MM.1S (cell line): ENCODE measurements around the gene TP53I13.

Experiments used
- DNase-seq: peaks from one replicate; pipeline ENCODE4 v3.0.0-alpha.2; 2015
- H2AFZ ChIP-seq: fragments of 300-600 bp; sonication (generic); 2 replicates; pipeline ENCODE4 v1.6.0; 2016; ENCODE audit warnings: antibody characterized with exemption, low read length
- H3F3A ChIP-seq: fragments of 300-600 bp; sonication (generic); 2 replicates; pipeline ENCODE4 v1.6.1; 2016; ENCODE audit warnings: mild to moderate bottlenecking, antibody characterized with exemption, low read length, moderate library complexity, mixed read lengths; ENCODE audit not compliant: insufficient read depth
- H3K27ac ChIP-seq: fragments of 300-600 bp; sonication (generic); 2 replicates; pipeline ENCODE4 v1.5.1; 2016; ENCODE audit warnings: mild to moderate bottlenecking, low read length
- H3K27me3 ChIP-seq: fragments of 300-600 bp; sonication (generic); replicated peaks from 2 replicates; pipeline ENCODE4 v1.6.0; 2016; ENCODE audit warnings: low read length; ENCODE audit not compliant: insufficient read depth
- H3K36me3 ChIP-seq: fragments of 300-600 bp; sonication (generic); replicated peaks from 2 replicates; pipeline ENCODE4 v1.6.1; 2016; ENCODE audit warnings: mild to moderate bottlenecking, low read length, mixed read lengths; ENCODE audit not compliant: insufficient read depth
- H3K4me1 ChIP-seq: fragments of 300-600 bp; sonication (generic); 2 replicates; pipeline ENCODE4 v1.6.1; 2016; ENCODE audit warnings: low read length, mixed read lengths
- H3K4me2 ChIP-seq: fragments of 300-600 bp; sonication (generic); 2 replicates; pipeline ENCODE4 v1.6.0; 2016; ENCODE audit warnings: low read depth, low read length
- H3K4me3 ChIP-seq: fragments of 300-600 bp; sonication (generic); 2 replicates; pipeline ENCODE4 v1.5.1; 2016; ENCODE audit warnings: low read length, mixed read lengths
- H3K79me2 ChIP-seq: fragments of 300-600 bp; sonication (generic); 2 replicates; pipeline ENCODE4 v1.6.1; 2016; ENCODE audit warnings: mixed run types, low read length, mixed read lengths
- H3K9ac ChIP-seq: fragments of 300-600 bp; sonication (generic); 2 replicates; pipeline ENCODE4 v1.6.1; 2016; ENCODE audit warnings: low read length, mixed read lengths
- H3K9me2 ChIP-seq: fragments of 300-600 bp; sonication (generic); replicated peaks from 2 replicates; pipeline ENCODE4 v1.6.1; 2016; ENCODE audit warnings: mild to moderate bottlenecking, low read length, mixed read lengths; ENCODE audit not compliant: insufficient read depth
- H3K9me3 ChIP-seq: fragments of 300-600 bp; sonication (generic); replicated peaks from 2 replicates; pipeline ENCODE4 v1.6.1; 2016; ENCODE audit warnings: mild to moderate bottlenecking, low read length, mixed read lengths; ENCODE audit not compliant: insufficient read depth
- H4K20me1 ChIP-seq: fragments of 300-600 bp; sonication (generic); 2 replicates; pipeline ENCODE4 v1.6.1; 2016; ENCODE audit warnings: mild to moderate bottlenecking, low read length, moderate library complexity, mixed read lengths; ENCODE audit not compliant: insufficient read depth
- EZH2 ChIP-seq: fragments of 300-600 bp; sonication (generic); optimal IDR thresholded peaks from 2 replicates; pipeline ENCODE3; 2017; ENCODE audit warnings: low read depth, mild to moderate bottlenecking, antibody characterized with exemption, low read length, mixed read lengths
- EZH2phosphoT487 ChIP-seq: fragments of 300-600 bp; sonication (generic); IDR thresholded peaks from 2 replicates; pipeline ENCODE4 v1.6.1; 2018; ENCODE audit warnings: antibody characterized with exemption, low read length
- TF ChIP-seq, protein P1 (sequence below): fragments of 300-600 bp; sonication (generic); IDR thresholded peaks from 2 replicates; pipeline ENCODE4 v1.5.1; 2016; ENCODE audit warnings: antibody characterized with exemption, low read length, mixed read lengths

The TP53I13 gene

DNA sequence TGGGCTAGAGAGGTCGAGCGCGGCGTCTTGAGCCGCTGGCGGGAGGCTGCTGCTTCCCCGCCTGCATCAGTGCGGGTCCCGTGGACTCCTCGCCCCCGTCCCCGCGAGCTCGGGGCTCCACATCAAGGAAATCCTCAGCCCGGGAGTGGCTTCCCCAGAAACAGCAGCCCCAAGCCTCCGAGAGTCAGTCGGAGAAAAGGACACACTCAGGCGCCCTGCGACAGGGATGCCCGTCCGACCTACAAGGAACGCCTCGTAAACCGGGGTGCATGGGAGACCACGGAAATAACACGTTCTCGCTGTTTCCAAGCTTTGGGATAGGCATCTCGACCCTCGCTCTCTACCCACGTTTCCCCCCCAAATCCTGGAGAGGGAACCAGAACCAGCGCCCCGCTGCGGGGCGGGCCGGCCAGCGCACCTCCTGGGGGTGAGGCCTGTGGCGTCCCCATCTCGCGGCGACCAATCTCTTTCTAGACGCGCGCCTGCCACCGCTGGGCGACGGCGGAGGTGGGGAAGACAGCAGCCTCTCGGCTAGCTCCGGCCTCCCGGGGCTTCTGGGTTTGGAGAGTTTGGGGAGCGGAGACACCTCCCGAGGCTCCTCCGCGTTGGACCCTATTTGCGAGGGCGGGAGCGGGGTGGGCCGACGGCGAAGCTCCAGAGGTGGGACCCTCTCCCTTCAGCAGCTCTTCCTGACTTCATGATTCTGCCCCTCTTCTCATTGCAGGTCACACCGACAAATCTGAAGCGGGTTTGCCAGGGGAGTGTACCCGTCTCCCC is 759 bp upstream of the TP53I13 start:
- Histone ChIP-seq H3K4me2 (peak overlapping the region; percentile 99), H3K9me2 (no peaks in the 10 kb centered on the region), H3K4me3 (peak overlapping the region; percentile 77), H3K27ac (peak overlapping the region; percentile 75; the same call in 1 of the 2 replicates), H2AFZ (peak overlapping the region; percentile 82), H4K20me1 (no peaks in the 10 kb centered on the region), H3K9me3 (no peaks in the 10 kb centered on the region), H3K36me3 (no peaks in the 10 kb centered on the region), H3K9ac (peak overlapping the region; percentile 61; the same call in 1 of the 2 replicates), H3F3A (peaks cover 34% of the 10 kb centered on the region), H3K27me3 (no peaks in the 10 kb centered on the region), H3K79me2 (peaks cover 14% of the 10 kb centered on the region), H3K4me1 (peaks cover 11% of the 10 kb centered on the region)
- TF ChIP-seq EZH2phosphoT487 (no peak), EZH2 (no peak)
- TF ChIP-seq, protein P1, sequence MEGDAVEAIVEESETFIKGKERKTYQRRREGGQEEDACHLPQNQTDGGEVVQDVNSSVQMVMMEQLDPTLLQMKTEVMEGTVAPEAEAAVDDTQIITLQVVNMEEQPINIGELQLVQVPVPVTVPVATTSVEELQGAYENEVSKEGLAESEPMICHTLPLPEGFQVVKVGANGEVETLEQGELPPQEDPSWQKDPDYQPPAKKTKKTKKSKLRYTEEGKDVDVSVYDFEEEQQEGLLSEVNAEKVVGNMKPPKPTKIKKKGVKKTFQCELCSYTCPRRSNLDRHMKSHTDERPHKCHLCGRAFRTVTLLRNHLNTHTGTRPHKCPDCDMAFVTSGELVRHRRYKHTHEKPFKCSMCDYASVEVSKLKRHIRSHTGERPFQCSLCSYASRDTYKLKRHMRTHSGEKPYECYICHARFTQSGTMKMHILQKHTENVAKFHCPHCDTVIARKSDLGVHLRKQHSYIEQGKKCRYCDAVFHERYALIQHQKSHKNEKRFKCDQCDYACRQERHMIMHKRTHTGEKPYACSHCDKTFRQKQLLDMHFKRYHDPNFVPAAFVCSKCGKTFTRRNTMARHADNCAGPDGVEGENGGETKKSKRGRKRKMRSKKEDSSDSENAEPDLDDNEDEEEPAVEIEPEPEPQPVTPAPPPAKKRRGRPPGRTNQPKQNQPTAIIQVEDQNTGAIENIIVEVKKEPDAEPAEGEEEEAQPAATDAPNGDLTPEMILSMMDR = peak; percentile 51
- DNase-seq = peak; percentile 79

DNA sequence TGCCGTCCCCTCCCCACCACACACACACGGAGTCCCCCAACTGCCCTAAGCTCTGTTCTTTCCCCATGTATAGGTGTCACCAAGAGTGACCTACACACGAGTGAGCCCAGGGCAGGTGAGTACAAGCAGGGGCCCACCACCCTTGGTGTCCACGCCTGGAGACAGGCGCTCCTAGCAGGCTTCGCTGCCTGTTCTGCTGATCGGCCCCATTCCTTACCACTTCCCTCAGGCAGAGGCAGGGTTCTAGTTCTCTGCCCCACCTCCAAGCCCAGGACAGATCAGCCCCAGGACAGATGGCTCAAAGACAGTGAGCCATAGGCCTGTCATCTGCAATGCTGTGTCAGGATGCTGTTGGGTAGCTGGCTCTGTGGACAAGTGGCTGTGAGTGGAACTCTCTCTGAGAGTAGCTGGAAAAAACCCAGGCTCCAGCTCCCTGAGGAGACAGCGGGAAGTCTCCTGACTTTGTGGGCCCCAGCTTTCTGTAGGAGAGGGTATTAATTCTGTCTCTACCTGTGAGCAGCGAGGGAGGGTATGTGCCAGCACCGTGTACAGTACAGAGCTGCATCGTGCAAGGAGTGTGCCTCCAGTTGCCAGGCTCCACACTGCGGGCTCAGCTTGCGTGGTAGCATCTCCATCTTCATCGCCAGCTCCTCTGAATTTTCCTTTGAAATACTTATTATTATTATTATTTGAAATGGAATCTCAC is 897 bp downstream of the TP53I13 start:
- H3K27me3 ChIP-seq = no peaks in the 10 kb centered on the region
- H2AFZ ChIP-seq = peak overlapping the region; percentile 97
- no peak for DNase-seq
- peaks cover 6% of the 10 kb centered on the region for H3K79me2 ChIP-seq
- no peaks in the 10 kb centered on the region for H3K9me3 ChIP-seq
- peak overlapping the region; percentile 70; the same call in 1 of the 2 replicates for H3K9ac ChIP-seq
- peak overlapping the region; percentile 91 for H3K4me2 ChIP-seq
- peak overlapping the region; percentile 88 for H3K4me3 ChIP-seq
- no peak for TF ChIP-seq EZH2phosphoT487
- TF ChIP-seq, protein P1 = no peak
- no peak for TF ChIP-seq EZH2
- no peak overlapping the region for H3K27ac ChIP-seq
- no peaks in the 10 kb centered on the region for H3K36me3 ChIP-seq
- H3F3A ChIP-seq = peaks cover 34% of the 10 kb centered on the region
- no peaks in the 10 kb centered on the region for H3K9me2 ChIP-seq
- H4K20me1 ChIP-seq = no peaks in the 10 kb centered on the region
- peaks cover 5% of the 10 kb centered on the region; the same call in 1 of the 2 replicates for H3K4me1 ChIP-seq

DNA sequence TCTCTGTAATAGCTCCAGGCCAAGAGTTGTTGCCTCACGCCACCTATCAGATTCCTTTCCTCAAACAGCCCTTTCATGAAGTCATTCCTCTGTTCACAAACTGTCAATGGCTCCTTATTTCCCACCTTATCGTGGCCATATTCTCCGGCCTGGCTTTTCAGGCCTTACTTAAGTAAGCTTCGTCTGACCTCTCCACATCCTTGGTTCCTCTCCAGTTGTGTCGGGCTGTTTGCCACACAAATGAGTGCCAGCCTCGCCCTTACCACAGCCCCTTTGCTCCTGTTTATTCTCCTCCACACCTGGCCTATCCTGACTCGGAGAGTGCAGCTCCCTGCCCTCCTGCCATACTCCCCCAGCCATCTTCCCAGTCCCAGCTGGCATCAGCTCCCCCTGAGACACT is 2.0 kb downstream of the TP53I13 start:
- Histone ChIP-seq H3K36me3 (no peaks in the 10 kb centered on the region), H3K79me2 (no peaks in the 10 kb centered on the region), H3K4me1 (no peaks in the 10 kb centered on the region), H3K27ac (no peak overlapping the region), H3K27me3 (no peaks in the 10 kb centered on the region), H3K9me3 (no peaks in the 10 kb centered on the region), H4K20me1 (no peaks in the 10 kb centered on the region), H3F3A (peaks cover 31% of the 10 kb centered on the region), H2AFZ (no peak overlapping the region), H3K4me2 (no peak overlapping the region), H3K9ac (no peak overlapping the region), H3K9me2 (no peaks in the 10 kb centered on the region), H3K4me3 (no peak overlapping the region)
- TF ChIP-seq EZH2 (no peak), EZH2phosphoT487 (no peak)
- TF ChIP-seq, protein P1 = no peak
- no peak for DNase-seq
